ENCODE results near the gene SC5D. TPM values are rescaled to one million over a fixed set of nuclear protein-coding genes. Genes with fewer than 3 reads are reported as not detected.
A peak's percentile ranks its signal among the peaks of the same experiment; 100 is the strongest.

The SC5D gene
- 10 to 100 TPM; 48.9 to 91.5 TPM for total RNA-seq
- polyA plus RNA-seq, result 10 to 100 TPM; 29.4 to 39.4 TPM
- long read RNA-seq, donor 1, transcript SC5D-201 (5 exons, 2,456 nt), result major isoform, 16 of 27 reads
- long read RNA-seq, donor 1, partial matches to known transcripts, result 7 of 27 reads
- long read RNA-seq, donor 1, other reads (novel, unspliced or antisense), result 0 of 27 reads
- long read RNA-seq, donor 2, partial matches to known transcripts, result 5 of 8 reads
- long read RNA-seq, donor 2, other reads (novel, unspliced or antisense), result 0 of 8 reads
- long read RNA-seq, donor 3, transcript SC5D-201 (5 exons, 2,456 nt), result major isoform, 5 of 18 reads
- long read RNA-seq, donor 3, partial matches to known transcripts, result 6 of 18 reads
- long read RNA-seq, donor 3, other reads (novel, unspliced or antisense), result 0 of 18 reads
- long read RNA-seq, donor 4, transcript SC5D-201 (5 exons, 2,456 nt), result major isoform, 9 of 22 reads
- long read RNA-seq, donor 4, partial matches to known transcripts, result 12 of 22 reads
- long read RNA-seq, donor 4, other reads (novel, unspliced or antisense), result 0 of 22 reads
- long read RNA-seq, donor 5, transcript SC5D-201 (5 exons, 2,456 nt), result major isoform, 8 of 27 reads
- long read RNA-seq, donor 5, partial matches to known transcripts, result 17 of 27 reads
- long read RNA-seq, donor 5, other reads (novel, unspliced or antisense), result 0 of 27 reads

GRCh38 chr11:121292495-121293287, at the start of gene SC5D:
Gene SC5D, plus strand, starts transcription at chr11:121292771. Its CDS starts 10,605 bp downstream, at chr11:121303376.
- peak within 1 kb of the TSS; percentile 81 to 97 for H3K9ac ChIP-seq (ENCODE audit: insufficient read depth in 1 of 2, low read length in 2 of 2)

GRCh38 chr11:121244884-121245283, 47.7 kb upstream of the SC5D start:
- WGBS, 2 donors, result 83 to 86% methylated on average over 7 to 10 of the region's 10 CpGs
- H3K9ac ChIP-seq (ENCODE audit: insufficient read depth in 1 of 2, low read length in 2 of 2), result no peak overlapping the region
- no peaks in the 10 kb centered on the region for H3K36me3 ChIP-seq (ENCODE audit: control insufficient read depth in 4 of 4, insufficient read depth in 4 of 4, low read length in 4 of 4)
- no peak for TF ChIP-seq CTCF (IDR thresholded peaks at IDR 0.05; ENCODE audit: control extremely low read depth, extremely low read depth)
- H3K27ac ChIP-seq (ENCODE audit: low read depth in 1 of 2, low read length in 1 of 2), result no peak overlapping the region
- no peaks in the 10 kb centered on the region for H3K9me3 ChIP-seq (ENCODE audit: control insufficient read depth in 4 of 4, insufficient read depth in 3 of 4, low read length in 3 of 4)
- DNase-seq, result no peak
- no peak for ATAC-seq (ENCODE audit: insufficient read depth, low FRiP score)
- no peak overlapping the region for H3K4me3 ChIP-seq
- H3K4me1 ChIP-seq (ENCODE audit: control insufficient read depth in 5 of 5, insufficient read depth in 5 of 5, low read length in 5 of 5), result peaks cover 0 to 24% (median 0%) of the 10 kb centered on the region in 5 donors
- H3K27me3 ChIP-seq (ENCODE audit: control insufficient read depth in 3 of 3, insufficient read depth in 3 of 3, low read length in 2 of 3), result peaks cover 0 to 2% (median 0%) of the 10 kb centered on the region in 3 donors

More at GRCh38 chr11:121292495-121293287, at the start of gene SC5D:
- peaks cover 0 to 2% (median 0%) of the 10 kb centered on the region in 3 donors for H3K27me3 ChIP-seq (ENCODE audit: control insufficient read depth in 3 of 3, insufficient read depth in 3 of 3, low read length in 2 of 3)
- peaks cover 0 to 14% (median 5%) of the 10 kb centered on the region in 5 donors for H3K4me1 ChIP-seq (ENCODE audit: control insufficient read depth in 5 of 5, insufficient read depth in 5 of 5, low read length in 5 of 5)
- ATAC-seq (ENCODE audit: insufficient read depth, low FRiP score), result peak; percentile 98
- 0% methylated on average over 75 of the region's 75 CpGs for WGBS, 2 donors
- no peaks in the 10 kb centered on the region for H3K9me3 ChIP-seq (ENCODE audit: control insufficient read depth in 4 of 4, insufficient read depth in 3 of 4, low read length in 3 of 4)
- TF ChIP-seq CTCF (IDR thresholded peaks at IDR 0.05; ENCODE audit: control extremely low read depth, extremely low read depth), result no peak
- peaks cover 0 to 6% (median 0%) of the 10 kb centered on the region in 4 donors for H3K36me3 ChIP-seq (ENCODE audit: control insufficient read depth in 4 of 4, insufficient read depth in 4 of 4, low read length in 4 of 4)
- DNase-seq, result peak; percentile 95 to 98 (median 95)
- H3K27ac ChIP-seq (ENCODE audit: low read depth in 1 of 2, low read length in 1 of 2), result peak within 1 kb of the TSS; percentile 79 to 97
- peak within 1 kb of the TSS; percentile 87 for H3K4me3 ChIP-seq

GRCh38 chr11:121246021-121246768, 46.4 kb upstream of the SC5D start:
- H3K27me3 ChIP-seq (ENCODE audit: control insufficient read depth in 3 of 3, insufficient read depth in 3 of 3, low read length in 2 of 3), result peaks cover 0 to 2% (median 2%) of the 10 kb centered on the region in 3 donors
- H3K9ac ChIP-seq (ENCODE audit: insufficient read depth in 1 of 2, low read length in 2 of 2), result no peak overlapping the region
- H3K36me3 ChIP-seq (ENCODE audit: control insufficient read depth in 4 of 4, insufficient read depth in 4 of 4, low read length in 4 of 4), result no peaks in the 10 kb centered on the region
- 92 to 93% methylated on average over 23 of the region's 23 CpGs for WGBS, 2 donors
- no peaks in the 10 kb centered on the region for H3K9me3 ChIP-seq (ENCODE audit: control insufficient read depth in 4 of 4, insufficient read depth in 3 of 4, low read length in 3 of 4)
- no peak overlapping the region for H3K27ac ChIP-seq (ENCODE audit: low read depth in 1 of 2, low read length in 1 of 2)
- ATAC-seq (ENCODE audit: insufficient read depth, low FRiP score) (no peak), DNase-seq (no peak)
- H3K4me1 ChIP-seq (ENCODE audit: control insufficient read depth in 5 of 5, insufficient read depth in 5 of 5, low read length in 5 of 5), result peaks cover 0 to 13% (median 0%) of the 10 kb centered on the region in 5 donors
- TF ChIP-seq CTCF (IDR thresholded peaks at IDR 0.05; ENCODE audit: control extremely low read depth, extremely low read depth), result no peak
- H3K4me3 ChIP-seq, result no peak overlapping the region
